Measurements from ENCODE around the gene ESF1.
"Not testable (repeated sequence)": the region's sequence is repeated elsewhere in the genome, so short reads cannot be mapped to it uniquely, and the experiment has no call there.

DNA sequence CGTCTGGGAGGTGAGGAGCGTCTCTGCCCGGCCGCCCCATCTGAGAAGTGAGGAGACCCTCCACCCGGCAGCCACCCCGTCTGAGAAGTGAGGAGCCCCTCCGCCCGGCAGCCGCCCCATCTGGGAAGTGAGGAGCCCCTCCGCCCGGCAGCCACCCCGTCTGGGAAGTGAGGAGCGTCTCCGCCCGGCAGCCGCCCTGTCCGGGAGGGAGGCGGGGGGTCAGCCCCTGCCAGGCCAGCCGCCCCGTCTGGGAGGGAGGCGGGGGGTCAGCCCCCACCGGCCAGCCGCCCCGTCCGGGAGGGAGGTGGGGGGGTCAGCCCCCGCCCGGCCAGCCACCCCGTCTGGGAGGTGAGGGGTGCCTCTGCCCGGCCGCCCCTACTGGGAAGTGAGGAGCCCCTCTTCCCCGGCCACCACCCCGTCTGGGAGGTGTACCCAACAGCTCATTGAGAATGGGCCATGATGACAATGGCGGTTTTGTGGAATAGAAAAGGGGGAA is 24.2 kb downstream of the ESF1 start:
- TF ChIP-seq, protein P1, sequence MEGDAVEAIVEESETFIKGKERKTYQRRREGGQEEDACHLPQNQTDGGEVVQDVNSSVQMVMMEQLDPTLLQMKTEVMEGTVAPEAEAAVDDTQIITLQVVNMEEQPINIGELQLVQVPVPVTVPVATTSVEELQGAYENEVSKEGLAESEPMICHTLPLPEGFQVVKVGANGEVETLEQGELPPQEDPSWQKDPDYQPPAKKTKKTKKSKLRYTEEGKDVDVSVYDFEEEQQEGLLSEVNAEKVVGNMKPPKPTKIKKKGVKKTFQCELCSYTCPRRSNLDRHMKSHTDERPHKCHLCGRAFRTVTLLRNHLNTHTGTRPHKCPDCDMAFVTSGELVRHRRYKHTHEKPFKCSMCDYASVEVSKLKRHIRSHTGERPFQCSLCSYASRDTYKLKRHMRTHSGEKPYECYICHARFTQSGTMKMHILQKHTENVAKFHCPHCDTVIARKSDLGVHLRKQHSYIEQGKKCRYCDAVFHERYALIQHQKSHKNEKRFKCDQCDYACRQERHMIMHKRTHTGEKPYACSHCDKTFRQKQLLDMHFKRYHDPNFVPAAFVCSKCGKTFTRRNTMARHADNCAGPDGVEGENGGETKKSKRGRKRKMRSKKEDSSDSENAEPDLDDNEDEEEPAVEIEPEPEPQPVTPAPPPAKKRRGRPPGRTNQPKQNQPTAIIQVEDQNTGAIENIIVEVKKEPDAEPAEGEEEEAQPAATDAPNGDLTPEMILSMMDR (IDR thresholded peaks at IDR 0.05) = not testable (repeated sequence)
- not testable (repeated sequence) for TF ChIP-seq ZFX (IDR thresholded peaks at IDR 0.05; ENCODE audit: borderline replicate concordance)
